Stomach (tissue), 9 donors: Measurements from ENCODE around the gene ANKRD40CL. TPM values are rescaled to one million over a fixed set of nuclear protein-coding genes. Genes with fewer than 3 reads are reported as not detected.
A peak's percentile ranks its signal among the peaks of the same experiment; 100 is the strongest.
"Not testable (repeated sequence)": the region's sequence is repeated elsewhere in the genome, so short reads cannot be mapped to it uniquely, and the experiment has no call there.

Experiments used
- DNase-seq, 2 donors: peaks; one replicate each; pipeline versions ENCODE4 v3.0.0 to v3.0.0-alpha.2; 2013 to 2019
- H3K27ac ChIP-seq, 5 donors: fragments of 200-600 bp in 4 of 5; sonication (generic) in 4 of 5; one replicate each; pipeline ENCODE4 v1.5.1; 2013 to 2019; ENCODE audit warnings: mild to moderate bottlenecking in 1 of 5, moderate library complexity in 1 of 5
- H3K27me3 ChIP-seq, 3 donors: fragments of 200-600 bp; sonication (generic); one replicate each; pipeline ENCODE4 v1.5.1; 2017 to 2019; ENCODE audit warnings: mixed run types in 1 of 3
- H3K36me3 ChIP-seq, 4 donors: fragments of 200-600 bp; sonication (generic); 1 replicate in 3 of 4; 2 replicates in 1 of 4; pipeline ENCODE4 v1.5.1; 2016 to 2019
- H3K4me1 ChIP-seq, 4 donors: fragments of 200-600 bp; sonication (generic); one replicate each; pipeline ENCODE4 v1.5.1; 2016 to 2019
- H3K4me3 ChIP-seq, 4 donors: fragments of 200-600 bp; sonication (generic) in 3 of 4; one replicate each; pipeline ENCODE4 v1.5.1; 2016 to 2019; ENCODE audit warnings: mild to moderate bottlenecking in 1 of 4
- H3K9me3 ChIP-seq, 4 donors: fragments of 200-600 bp; sonication (generic); one replicate each; pipeline ENCODE4 v1.5.1; 2016 to 2019
- EP300 ChIP-seq: sonication (generic); formaldehyde crosslinking; IDR thresholded peaks from one replicate; pipeline ENCODE4 v1.6.1; 2017; ENCODE audit warnings: antibody characterized with exemption
- POLR2A ChIP-seq, 4 donors: fragments of 450-650 bp; IDR thresholded peaks; one replicate each; pipeline ENCODE4 v1.6.1; 2016; ENCODE audit warnings: antibody characterized with exemption in 4 of 4, control low read depth in 2 of 4, mild to moderate bottlenecking in 1 of 4, moderate library complexity in 1 of 4
- POLR2AphosphoS5 ChIP-seq, 3 donors: sonication (generic); formaldehyde crosslinking; IDR thresholded peaks; one replicate each; pipeline ENCODE4 v1.6.1; 2016; ENCODE audit warnings: antibody characterized with exemption in 3 of 3
- WGBS, 5 donors: extraction: QIAGEN DNeasy Blood & Tissue Kit in 3 of 5; methylation state at CpG; one replicate each; pipeline versions ENCODE4 v1.1.5 to v1.1.7; 2013 to 2018; 5-methylcytosine and 5-hydroxymethylcytosine counted together
- intact Hi-C: fragments of 100-400 bp; cut with DNase I; formaldehyde crosslinking; loops from one replicate; pipeline ENCODE4 v1.15.1; 2023; ENCODE audit warnings: low total_unique reads
- polyA plus RNA-seq, 3 donors: library from polyadenylated mRNA; stranded (reverse); fragments of 200-250 nt; gene quantifications; one replicate each; pipeline ENCODE4 v1.2.3, GENCODE V29; 2013
- total RNA-seq, 5 donors: library from RNA; depleted of rRNA; stranded (reverse); fragments of >200 nt; gene quantifications; one replicate each; pipeline versions ENCODE4 v1.1.0 to v1.2.3, GENCODE V29; 2014 to 2016
- TF ChIP-seq, protein P1 (sequence below), 7 experiments: fragments of 450-650 bp in 4 of 7; fragments of 200-600 bp in 3 of 7; sonication (generic) in 3 of 7; IDR thresholded peaks; one replicate each; pipeline ENCODE4 v1.5.1; 2016 to 2019; ENCODE audit warnings: antibody characterized with exemption in 7 of 7, control low read depth in 2 of 7, mild to moderate bottlenecking in 1 of 7
- donor health status: healthy with polysubstance abuse.
- donor health status: Bipolar disorder and iron deficiency.
- donor health status: healthy.

Gene ANKRD40CL
- total and polyA plus RNA-seq, 8 donors = 0.40 to 19.4 (median 2.8) TPM; not detected in 3

- Histone ChIP-seq H3K9me3 (no peaks in the 10 kb centered on the region), H3K4me1 (peaks cover 76 to 100% (median 96%) of the 10 kb centered on the region in 4 donors), H3K36me3 (no peaks in the 10 kb centered on the region), H3K27ac (peak overlapping the region in 1 of 5 donors; percentile 13), H3K27me3 (no peaks in the 10 kb centered on the region), H3K4me3 (peak overlapping the region in 1 of 4 donors; percentile 9)
- 60 to 67% (median 63%) methylated on average over 12 of the region's 12 CpGs for WGBS, 5 donors
- intact Hi-C loops = no loop called here
- DNase-seq = no peak
- TF ChIP-seq POLR2AphosphoS5 (IDR thresholded peaks at IDR 0.05) = no peak
- TF ChIP-seq, protein P1, sequence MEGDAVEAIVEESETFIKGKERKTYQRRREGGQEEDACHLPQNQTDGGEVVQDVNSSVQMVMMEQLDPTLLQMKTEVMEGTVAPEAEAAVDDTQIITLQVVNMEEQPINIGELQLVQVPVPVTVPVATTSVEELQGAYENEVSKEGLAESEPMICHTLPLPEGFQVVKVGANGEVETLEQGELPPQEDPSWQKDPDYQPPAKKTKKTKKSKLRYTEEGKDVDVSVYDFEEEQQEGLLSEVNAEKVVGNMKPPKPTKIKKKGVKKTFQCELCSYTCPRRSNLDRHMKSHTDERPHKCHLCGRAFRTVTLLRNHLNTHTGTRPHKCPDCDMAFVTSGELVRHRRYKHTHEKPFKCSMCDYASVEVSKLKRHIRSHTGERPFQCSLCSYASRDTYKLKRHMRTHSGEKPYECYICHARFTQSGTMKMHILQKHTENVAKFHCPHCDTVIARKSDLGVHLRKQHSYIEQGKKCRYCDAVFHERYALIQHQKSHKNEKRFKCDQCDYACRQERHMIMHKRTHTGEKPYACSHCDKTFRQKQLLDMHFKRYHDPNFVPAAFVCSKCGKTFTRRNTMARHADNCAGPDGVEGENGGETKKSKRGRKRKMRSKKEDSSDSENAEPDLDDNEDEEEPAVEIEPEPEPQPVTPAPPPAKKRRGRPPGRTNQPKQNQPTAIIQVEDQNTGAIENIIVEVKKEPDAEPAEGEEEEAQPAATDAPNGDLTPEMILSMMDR (IDR thresholded peaks at IDR 0.05) = no peak
- no peak for TF ChIP-seq EP300
- TF ChIP-seq POLR2A (IDR thresholded peaks at IDR 0.05) = no peak
Observed at GRCh38 chr17:50725769-50726655, 41.3 kb downstream of the ANKRD40CL start.

- H3K36me3 ChIP-seq, intact Hi-C loops, H3K4me3 ChIP-seq, H3K27ac ChIP-seq, H3K27me3 ChIP-seq, H3K9me3 ChIP-seq, DNase-seq: not testable (repeated sequence)
- peaks cover 80 to 93% (median 86%) of the 10 kb centered on the region in 4 donors for H3K4me1 ChIP-seq
- 84 to 97% (median 92%) methylated on average over 6 of the region's 6 CpGs for WGBS, 5 donors
Observed at GRCh38 chr17:50724622-50725021, 42.7 kb downstream of the ANKRD40CL start.

GRCh38 chr17:50722746-50723145 is 44.6 kb downstream of the ANKRD40CL start:
- intact Hi-C loops = no loop called here
- TF ChIP-seq EP300 (no peak), POLR2A (IDR thresholded peaks at IDR 0.05) (no peak), POLR2AphosphoS5 (IDR thresholded peaks at IDR 0.05) (no peak)
- TF ChIP-seq, protein P1 (IDR thresholded peaks at IDR 0.05) = no peak
- WGBS, 5 donors = 15 to 38% (median 22%) methylated on average over 3 of the region's 3 CpGs
- no peak for DNase-seq
- Histone ChIP-seq H3K27me3 (no peaks in the 10 kb centered on the region), H3K27ac (no peak overlapping the region), H3K4me3 (peak overlapping the region in 1 of 4 donors; percentile 92), H3K9me3 (no peaks in the 10 kb centered on the region), H3K36me3 (no peaks in the 10 kb centered on the region), H3K4me1 (peaks cover 64 to 79% (median 74%) of the 10 kb centered on the region in 4 donors)

DNA sequence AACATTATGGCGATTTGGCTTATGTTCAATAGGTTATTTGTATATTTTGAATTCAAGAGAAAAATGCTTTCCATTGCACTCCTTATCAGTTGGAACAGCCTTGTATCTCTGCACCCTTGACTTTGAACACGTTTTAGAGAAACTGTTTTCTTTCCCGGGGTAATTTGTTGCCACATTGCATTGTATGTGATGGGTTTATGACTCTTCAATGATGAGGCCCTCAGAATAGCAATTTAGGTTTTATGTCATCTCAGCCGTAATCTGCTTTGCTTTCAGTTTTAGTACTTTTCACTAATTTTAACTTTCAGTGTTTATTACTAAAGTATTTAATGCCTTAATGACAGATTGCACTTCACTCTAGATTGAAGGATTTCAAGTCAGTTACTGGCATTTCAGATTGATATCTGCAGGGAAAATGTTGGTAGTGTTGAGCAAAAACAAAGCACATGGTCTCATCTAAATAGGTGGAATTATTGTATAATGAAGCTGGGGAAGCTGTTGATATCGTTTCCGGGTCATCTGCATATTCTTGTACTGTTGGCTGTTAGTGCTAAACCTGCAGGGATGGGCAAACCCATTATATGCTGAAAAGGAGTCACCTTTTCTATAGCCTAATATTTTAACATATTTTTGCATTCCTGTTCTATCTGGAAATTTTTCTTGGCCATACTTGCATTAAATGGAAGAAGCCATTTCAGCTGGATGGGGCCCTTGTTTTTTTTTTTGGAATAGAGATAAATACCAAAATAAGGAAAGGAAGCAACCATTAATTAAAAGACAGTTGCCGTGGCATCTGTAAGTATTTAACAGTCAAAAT is 45.9 kb downstream of the ANKRD40CL start:
- Histone ChIP-seq H3K27ac (peak overlapping the region in 4 of 5 donors; percentile 88 to 100 (median 96)), H3K4me3 (peak overlapping the region; percentile 68 to 92 (median 76)), H3K36me3 (no peaks in the 10 kb centered on the region), H3K4me1 (peaks cover 50 to 65% (median 61%) of the 10 kb centered on the region in 4 donors), H3K27me3 (no peaks in the 10 kb centered on the region), H3K9me3 (no peaks in the 10 kb centered on the region)
- intact Hi-C loops = no loop called here
- no peak for DNase-seq
- TF ChIP-seq POLR2AphosphoS5 (IDR thresholded peaks at IDR 0.05) (no peak), POLR2A (IDR thresholded peaks at IDR 0.05) (no peak), EP300 (no peak)
- TF ChIP-seq, protein P1 (IDR thresholded peaks at IDR 0.05) = no peak
- 4 to 8% (median 6%) methylated on average over 7 of the region's 7 CpGs for WGBS, 5 donors
